Measurements from ENCODE around the gene DFFB.
A peak's percentile ranks its signal among the peaks of the same experiment; 100 is the strongest.

DFFB gene

DNA sequence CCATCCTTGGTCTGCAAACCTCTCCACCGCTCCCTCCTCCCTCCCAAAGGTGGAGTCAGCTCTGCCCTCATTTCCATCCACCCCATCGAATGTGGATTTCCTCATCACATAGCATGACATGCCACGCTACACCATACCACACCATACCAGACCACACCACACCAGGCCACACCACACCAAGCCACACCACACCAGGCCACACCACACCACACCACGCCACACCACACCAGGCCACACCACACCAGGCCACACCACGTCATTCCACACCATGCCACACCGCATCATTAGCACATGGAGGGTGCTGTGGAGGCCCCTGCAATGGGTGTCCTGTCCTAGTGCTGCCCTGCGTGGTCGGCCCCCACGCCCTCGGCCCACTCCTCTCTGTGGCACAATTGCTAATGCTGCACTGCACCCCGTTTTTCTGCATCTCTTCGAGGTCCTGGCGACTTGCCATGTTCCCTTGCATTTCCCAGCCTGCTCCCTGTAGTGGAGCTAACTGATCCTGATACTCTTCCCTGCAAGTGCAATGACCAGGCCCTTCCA, 11.3 kb downstream of the DFFB start:
- Histone ChIP-seq H3K4me3 (ENCODE audit: low read depth in 1 of 2, low read length in 2 of 2) (no peak overlapping the region), H3K27me3 (ENCODE audit: control insufficient read depth in 1 of 2, insufficient read depth in 2 of 2, low read length in 2 of 2) (no peaks in the 10 kb centered on the region), H3K9me3 (ENCODE audit: control insufficient read depth in 1 of 2, low read length in 2 of 2) (no peaks in the 10 kb centered on the region), H3K36me3 (ENCODE audit: control insufficient read depth in 1 of 2, insufficient read depth in 2 of 2, low read length in 2 of 2) (peaks cover 12 to 50% of the 10 kb centered on the region in 2 donors), H3K9ac (ENCODE audit: low read depth in 1 of 2, low read length in 2 of 2) (no peak overlapping the region), H3K4me1 (ENCODE audit: control insufficient read depth in 1 of 2, insufficient read depth in 2 of 2, low read length in 2 of 2) (peaks cover 10 to 21% of the 10 kb centered on the region in 2 donors), H3K27ac (ENCODE audit: low read depth, low read length) (no peak overlapping the region)

DNA sequence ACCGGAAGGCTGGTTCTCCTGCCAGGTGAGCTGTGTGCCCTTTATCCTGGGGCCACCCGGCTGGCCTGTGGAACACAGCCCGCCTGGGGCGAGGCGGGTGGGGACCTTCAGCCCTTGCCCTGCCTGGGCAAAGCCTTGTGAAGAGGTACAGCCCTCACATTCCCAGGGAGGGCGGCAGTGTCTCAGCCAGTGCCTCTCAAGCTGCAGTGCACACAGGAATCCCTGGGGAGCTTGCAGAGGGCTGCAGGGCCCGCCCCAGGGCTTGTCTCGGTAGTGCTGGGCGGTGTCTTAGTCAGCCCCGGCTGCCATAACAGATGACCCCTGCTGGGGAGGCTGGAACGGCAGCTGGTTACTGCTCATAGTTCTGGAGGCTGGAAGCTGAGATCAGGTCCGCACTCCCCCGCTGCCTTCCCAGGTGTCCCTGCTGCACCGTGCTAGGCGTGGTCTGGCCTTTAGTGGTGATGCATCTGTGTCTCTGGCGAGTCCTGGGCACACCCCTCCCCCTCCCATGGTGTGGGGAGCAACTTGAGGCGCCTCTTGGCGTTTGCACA, 12.6 kb downstream of the DFFB start:
- Histone ChIP-seq H3K27ac (ENCODE audit: low read depth, low read length) (peak overlapping the region; percentile 74), H3K36me3 (ENCODE audit: control insufficient read depth in 1 of 2, insufficient read depth in 2 of 2, low read length in 2 of 2) (peaks cover 20 to 56% of the 10 kb centered on the region in 2 donors), H3K9me3 (ENCODE audit: control insufficient read depth in 1 of 2, low read length in 2 of 2) (no peaks in the 10 kb centered on the region)

DNA sequence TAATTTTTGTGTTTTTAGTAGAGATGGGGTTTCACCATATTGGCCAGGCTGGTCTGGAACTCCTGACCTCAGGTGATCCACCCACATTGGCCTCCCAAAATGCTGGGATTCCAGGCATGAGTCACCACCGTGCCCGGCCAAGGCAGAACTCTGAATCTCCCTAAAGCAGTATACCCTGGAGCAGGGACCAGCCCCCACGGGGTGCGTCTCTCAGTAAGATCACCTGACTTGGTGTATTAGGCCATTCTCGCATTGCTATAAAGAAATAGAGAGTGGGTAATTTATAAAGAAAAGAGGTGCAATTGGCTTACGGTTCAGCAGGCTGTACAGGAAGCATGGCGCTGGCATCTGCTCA, 14.2 kb downstream of the DFFB start:
- Histone ChIP-seq H3K4me3 (ENCODE audit: low read depth in 1 of 2, low read length in 2 of 2) (no peak overlapping the region), H3K27ac (ENCODE audit: low read depth, low read length) (no peak overlapping the region), H3K27me3 (ENCODE audit: control insufficient read depth in 1 of 2, insufficient read depth in 2 of 2, low read length in 2 of 2) (no peaks in the 10 kb centered on the region), H3K9me3 (ENCODE audit: control insufficient read depth in 1 of 2, low read length in 2 of 2) (no peaks in the 10 kb centered on the region), H3K4me1 (ENCODE audit: control insufficient read depth in 1 of 2, insufficient read depth in 2 of 2, low read length in 2 of 2) (peaks cover 10 to 21% of the 10 kb centered on the region in 2 donors), H3K9ac (ENCODE audit: low read depth in 1 of 2, low read length in 2 of 2) (no peak overlapping the region), H3K36me3 (ENCODE audit: control insufficient read depth in 1 of 2, insufficient read depth in 2 of 2, low read length in 2 of 2) (peaks cover 25 to 70% of the 10 kb centered on the region in 2 donors)

More for the DNA sequence above, 12.6 kb downstream of the DFFB start:
- H3K27me3 ChIP-seq (ENCODE audit: control insufficient read depth in 1 of 2, insufficient read depth in 2 of 2, low read length in 2 of 2): no peaks in the 10 kb centered on the region
- peak overlapping the region; percentile 33 to 55 for H3K4me3 ChIP-seq (ENCODE audit: low read depth in 1 of 2, low read length in 2 of 2)
- peak overlapping the region in 1 of 2 donors; percentile 54 for H3K9ac ChIP-seq (ENCODE audit: low read depth in 1 of 2, low read length in 2 of 2)
- peaks cover 10 to 21% of the 10 kb centered on the region in 2 donors for H3K4me1 ChIP-seq (ENCODE audit: control insufficient read depth in 1 of 2, insufficient read depth in 2 of 2, low read length in 2 of 2)

DNA sequence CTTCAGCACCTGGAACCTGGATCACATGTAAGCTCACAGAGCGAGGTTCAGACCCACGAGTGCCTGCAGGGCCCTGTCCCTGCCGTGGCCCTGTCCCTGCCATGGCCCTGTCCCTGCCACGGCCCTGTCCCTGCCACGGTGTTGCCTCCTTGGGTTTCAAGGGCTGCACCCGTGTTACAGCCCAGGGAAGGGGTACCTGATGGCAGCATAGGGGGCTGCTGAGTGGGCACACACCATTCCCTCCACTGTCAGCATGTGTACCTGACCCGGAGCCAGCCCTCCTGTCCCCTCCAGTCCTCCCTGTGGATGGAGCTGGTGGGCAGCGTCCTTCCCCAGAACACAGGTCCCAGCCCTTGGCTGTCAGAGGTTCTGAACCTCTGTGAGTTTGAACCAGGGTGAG, 15.3 kb downstream of the DFFB start:
- Histone ChIP-seq H3K27me3 (ENCODE audit: control insufficient read depth in 1 of 2, insufficient read depth in 2 of 2, low read length in 2 of 2) (no peaks in the 10 kb centered on the region), H3K4me1 (ENCODE audit: control insufficient read depth in 1 of 2, insufficient read depth in 2 of 2, low read length in 2 of 2) (peaks cover 10 to 21% of the 10 kb centered on the region in 2 donors), H3K9ac (ENCODE audit: low read depth in 1 of 2, low read length in 2 of 2) (no peak overlapping the region), H3K27ac (ENCODE audit: low read depth, low read length) (no peak overlapping the region), H3K4me3 (ENCODE audit: low read depth in 1 of 2, low read length in 2 of 2) (no peak overlapping the region), H3K36me3 (ENCODE audit: control insufficient read depth in 1 of 2, insufficient read depth in 2 of 2, low read length in 2 of 2) (peaks cover 25 to 69% of the 10 kb centered on the region in 2 donors), H3K9me3 (ENCODE audit: control insufficient read depth in 1 of 2, low read length in 2 of 2) (no peaks in the 10 kb centered on the region)

DNA sequence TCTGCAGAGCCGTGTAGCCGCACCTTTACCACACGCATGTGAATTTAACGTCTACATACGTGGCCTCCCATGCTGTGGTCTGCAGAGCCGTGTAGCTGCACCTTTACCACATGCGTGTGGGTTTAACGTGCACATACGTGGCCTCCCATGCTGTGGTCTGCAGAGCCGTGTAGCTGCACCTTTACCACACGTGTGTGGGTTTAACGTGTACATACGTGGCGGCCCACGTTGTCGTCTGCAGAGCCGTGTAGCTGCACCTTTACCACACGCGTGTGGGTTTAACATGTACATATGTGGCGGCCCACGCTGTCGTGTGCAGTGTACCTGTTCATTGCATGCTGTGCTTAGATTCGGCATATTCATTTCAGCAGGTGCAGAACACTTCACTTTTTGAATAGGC, 17.5 kb downstream of the DFFB start:
- Histone ChIP-seq H3K27ac (ENCODE audit: low read depth, low read length) (no peak overlapping the region), H3K9me3 (ENCODE audit: control insufficient read depth in 1 of 2, low read length in 2 of 2) (peaks cover 11 to 13% of the 10 kb centered on the region in 2 donors), H3K9ac (ENCODE audit: low read depth in 1 of 2, low read length in 2 of 2) (no peak overlapping the region), H3K4me3 (ENCODE audit: low read depth in 1 of 2, low read length in 2 of 2) (no peak overlapping the region), H3K27me3 (ENCODE audit: control insufficient read depth in 1 of 2, insufficient read depth in 2 of 2, low read length in 2 of 2) (no peaks in the 10 kb centered on the region), H3K4me1 (ENCODE audit: control insufficient read depth in 1 of 2, insufficient read depth in 2 of 2, low read length in 2 of 2) (peaks cover 6 to 12% of the 10 kb centered on the region in 2 donors), H3K36me3 (ENCODE audit: control insufficient read depth in 1 of 2, insufficient read depth in 2 of 2, low read length in 2 of 2) (peaks cover 32 to 73% of the 10 kb centered on the region in 2 donors)

- Histone ChIP-seq H3K9ac (ENCODE audit: low read depth in 1 of 2, low read length in 2 of 2) (no peak overlapping the region), H3K27ac (ENCODE audit: low read depth, low read length) (no peak overlapping the region), H3K9me3 (ENCODE audit: control insufficient read depth in 1 of 2, low read length in 2 of 2) (peaks cover 11 to 13% of the 10 kb centered on the region in 2 donors), H3K4me3 (ENCODE audit: low read depth in 1 of 2, low read length in 2 of 2) (no peak overlapping the region), H3K36me3 (ENCODE audit: control insufficient read depth in 1 of 2, insufficient read depth in 2 of 2, low read length in 2 of 2) (peaks cover 32 to 73% of the 10 kb centered on the region in 2 donors), H3K27me3 (ENCODE audit: control insufficient read depth in 1 of 2, insufficient read depth in 2 of 2, low read length in 2 of 2) (no peaks in the 10 kb centered on the region), H3K4me1 (ENCODE audit: control insufficient read depth in 1 of 2, insufficient read depth in 2 of 2, low read length in 2 of 2) (no peaks in the 10 kb centered on the region)
Measured at GRCh38 chr1:3876716-3877115, 19.4 kb downstream of the DFFB start.

- peaks cover 33 to 65% of the 10 kb centered on the region in 2 donors for H3K36me3 ChIP-seq (ENCODE audit: control insufficient read depth in 1 of 2, insufficient read depth in 2 of 2, low read length in 2 of 2)
- H3K4me1 ChIP-seq (ENCODE audit: control insufficient read depth in 1 of 2, insufficient read depth in 2 of 2, low read length in 2 of 2): no peaks in the 10 kb centered on the region
- no peaks in the 10 kb centered on the region for H3K27me3 ChIP-seq (ENCODE audit: control insufficient read depth in 1 of 2, insufficient read depth in 2 of 2, low read length in 2 of 2)
- H3K27ac ChIP-seq (ENCODE audit: low read depth, low read length): no peak overlapping the region
- no peak overlapping the region for H3K4me3 ChIP-seq (ENCODE audit: low read depth in 1 of 2, low read length in 2 of 2)
- H3K9me3 ChIP-seq (ENCODE audit: control insufficient read depth in 1 of 2, low read length in 2 of 2): peaks cover 11 to 13% of the 10 kb centered on the region in 2 donors
- H3K9ac ChIP-seq (ENCODE audit: low read depth in 1 of 2, low read length in 2 of 2): no peak overlapping the region
Measured at GRCh38 chr1:3879099-3879498, 21.8 kb downstream of the DFFB start.

- H3K27ac ChIP-seq (ENCODE audit: low read depth, low read length): no peak overlapping the region
- peaks cover 11 to 13% of the 10 kb centered on the region in 2 donors for H3K9me3 ChIP-seq (ENCODE audit: control insufficient read depth in 1 of 2, low read length in 2 of 2)
- H3K36me3 ChIP-seq (ENCODE audit: control insufficient read depth in 1 of 2, insufficient read depth in 2 of 2, low read length in 2 of 2): peaks cover 27 to 67% of the 10 kb centered on the region in 2 donors
- no peaks in the 10 kb centered on the region for H3K27me3 ChIP-seq (ENCODE audit: control insufficient read depth in 1 of 2, insufficient read depth in 2 of 2, low read length in 2 of 2)
- H3K4me3 ChIP-seq (ENCODE audit: low read depth in 1 of 2, low read length in 2 of 2): no peak overlapping the region
- no peak overlapping the region for H3K9ac ChIP-seq (ENCODE audit: low read depth in 1 of 2, low read length in 2 of 2)
- H3K4me1 ChIP-seq (ENCODE audit: control insufficient read depth in 1 of 2, insufficient read depth in 2 of 2, low read length in 2 of 2): no peaks in the 10 kb centered on the region
Measured at GRCh38 chr1:3879787-3880428, 22.6 kb downstream of the DFFB start.

- H3K9me3 ChIP-seq (ENCODE audit: control insufficient read depth in 1 of 2, low read length in 2 of 2): peaks cover 11 to 13% of the 10 kb centered on the region in 2 donors
- no peak overlapping the region for H3K27ac ChIP-seq (ENCODE audit: low read depth, low read length)
Measured at GRCh38 chr1:3880429-3881192, 23.3 kb downstream of the DFFB start.

GRCh38 chr1:3881193-3881480, 23.9 kb downstream of the DFFB start:
- Histone ChIP-seq H3K9me3 (ENCODE audit: control insufficient read depth in 1 of 2, low read length in 2 of 2) (peaks cover 11 to 13% of the 10 kb centered on the region in 2 donors), H3K36me3 (ENCODE audit: control insufficient read depth in 1 of 2, insufficient read depth in 2 of 2, low read length in 2 of 2) (peaks cover 26 to 68% of the 10 kb centered on the region in 2 donors), H3K27ac (ENCODE audit: low read depth, low read length) (no peak overlapping the region), H3K27me3 (ENCODE audit: control insufficient read depth in 1 of 2, insufficient read depth in 2 of 2, low read length in 2 of 2) (no peaks in the 10 kb centered on the region), H3K4me1 (ENCODE audit: control insufficient read depth in 1 of 2, insufficient read depth in 2 of 2, low read length in 2 of 2) (no peaks in the 10 kb centered on the region), H3K9ac (ENCODE audit: low read depth in 1 of 2, low read length in 2 of 2) (no peak overlapping the region), H3K4me3 (ENCODE audit: low read depth in 1 of 2, low read length in 2 of 2) (no peak overlapping the region)

More at GRCh38 chr1:3880429-3881192, 23.3 kb downstream of the DFFB start:
- H3K9ac ChIP-seq (ENCODE audit: low read depth in 1 of 2, low read length in 2 of 2): no peak overlapping the region
- H3K4me3 ChIP-seq (ENCODE audit: low read depth in 1 of 2, low read length in 2 of 2): no peak overlapping the region
- H3K27me3 ChIP-seq (ENCODE audit: control insufficient read depth in 1 of 2, insufficient read depth in 2 of 2, low read length in 2 of 2): no peaks in the 10 kb centered on the region
- no peaks in the 10 kb centered on the region for H3K4me1 ChIP-seq (ENCODE audit: control insufficient read depth in 1 of 2, insufficient read depth in 2 of 2, low read length in 2 of 2)
- peaks cover 24 to 67% of the 10 kb centered on the region in 2 donors for H3K36me3 ChIP-seq (ENCODE audit: control insufficient read depth in 1 of 2, insufficient read depth in 2 of 2, low read length in 2 of 2)

Measured in duodenal mucosa (tissue), 2 donors.